Activated B cell treated with CpG ODN at 0.5 μM for 24 hours (primary cell): ENCODE results near the gene IVD. TPM values are rescaled to one million over a fixed set of nuclear protein-coding genes. Genes with fewer than 3 reads are reported as not detected.
A peak's percentile ranks its signal among the peaks of the same experiment; 100 is the strongest.

Experiments used
- ATAC-seq: fragments of 200-7000 bp; cut with Tn5 transposase; one replicate; pipeline ENCODE4 v1.10.0; 2021; ENCODE audit warnings: low read depth, mild to moderate bottlenecking, moderate library complexity
- CTCF ChIA-PET: fragments of 350-600 bp; sonication (Branson Sonifier 250); formaldehyde crosslinking; loops from one replicate; lab custom pipeline; 2021; ENCODE audit warnings: antibody characterized with exemption; lab: Charles Lee
- POLR2A ChIA-PET: fragments of 350-600 bp; sonication (Branson Sonifier 250); formaldehyde crosslinking; loops from one replicate; lab custom pipeline; 2021; ENCODE audit warnings: antibody characterized with exemption; lab: Charles Lee
- DNase-seq: peaks from one replicate; pipeline ENCODE4 v3.0.0; 2022
- H3K27ac Mint-ChIP-seq: one replicate; pipeline ENCODE4 v1.8.0; 2020; ENCODE audit warnings: mixed read lengths
- H3K27me3 Mint-ChIP-seq: one replicate; pipeline ENCODE4 v1.8.0; 2021; ENCODE audit warnings: mixed read lengths
- H3K36me3 Mint-ChIP-seq: one replicate; pipeline ENCODE4 v1.8.0; 2021; ENCODE audit warnings: low read depth, mixed read lengths
- H3K4me1 Mint-ChIP-seq: one replicate; pipeline ENCODE4 v1.8.0; 2021; ENCODE audit warnings: mixed read lengths
- H3K4me3 Mint-ChIP-seq: one replicate; pipeline ENCODE4 v1.8.0; 2020; ENCODE audit warnings: mild to moderate bottlenecking, mixed read lengths
- H3K9me3 Mint-ChIP-seq: one replicate; pipeline ENCODE4 v1.8.0; 2020; ENCODE audit warnings: mixed read lengths
- intact Hi-C: fragments of 100-400 bp; cut with micrococcal nuclease; formaldehyde crosslinking; loops from one replicate; pipeline ENCODE4 v1.15.1; 2024
- total RNA-seq: library from RNA; stranded (reverse); gene quantifications from 2 replicates; pipeline ENCODE4 v1.2.3, GENCODE V29; 2022
- TF ChIP-seq, protein P1 (sequence below): fragments of 200-600 bp; IDR thresholded peaks from one replicate; pipeline ENCODE4 v1.8.0; 2022; ENCODE audit warnings: antibody characterized with exemption, mild to moderate bottlenecking

Gene IVD
- total RNA-seq, 1 donor from 2014 or later = 76.7 TPM

- POLR2A ChIA-PET = interaction anchor here (0.6 to 2.3 kb wide), 6 partner anchors 9 to 253 kb away, joined by 3 to 9 read pairs (median 4); partner anchors contain the start of gene BAHD1
- CTCF ChIA-PET = interaction anchor here (0.9 to 3.2 kb wide), 5 partner anchors 16 to 55 kb away, joined by 3 to 21 read pairs (median 5); partner anchors contain the start of gene IVD
- intact Hi-C loops = loop anchor here (1.0 to 10.0 kb wide), 2 partner anchors 9 to 417 kb away; partner anchors contain the start of gene DISP2
- Mint-ChIP-seq H3K27me3 (no peaks in the 10 kb centered on the region), H3K4me1 (peaks cover 13% of the 10 kb centered on the region), H3K9me3 (no peaks in the 10 kb centered on the region), H3K4me3 (peak overlapping the region; percentile 83), H3K27ac (peak overlapping the region; percentile 82), H3K36me3 (peaks cover 4% of the 10 kb centered on the region)
- ATAC-seq (no peak), DNase-seq (no peak)
- TF ChIP-seq, protein P1, sequence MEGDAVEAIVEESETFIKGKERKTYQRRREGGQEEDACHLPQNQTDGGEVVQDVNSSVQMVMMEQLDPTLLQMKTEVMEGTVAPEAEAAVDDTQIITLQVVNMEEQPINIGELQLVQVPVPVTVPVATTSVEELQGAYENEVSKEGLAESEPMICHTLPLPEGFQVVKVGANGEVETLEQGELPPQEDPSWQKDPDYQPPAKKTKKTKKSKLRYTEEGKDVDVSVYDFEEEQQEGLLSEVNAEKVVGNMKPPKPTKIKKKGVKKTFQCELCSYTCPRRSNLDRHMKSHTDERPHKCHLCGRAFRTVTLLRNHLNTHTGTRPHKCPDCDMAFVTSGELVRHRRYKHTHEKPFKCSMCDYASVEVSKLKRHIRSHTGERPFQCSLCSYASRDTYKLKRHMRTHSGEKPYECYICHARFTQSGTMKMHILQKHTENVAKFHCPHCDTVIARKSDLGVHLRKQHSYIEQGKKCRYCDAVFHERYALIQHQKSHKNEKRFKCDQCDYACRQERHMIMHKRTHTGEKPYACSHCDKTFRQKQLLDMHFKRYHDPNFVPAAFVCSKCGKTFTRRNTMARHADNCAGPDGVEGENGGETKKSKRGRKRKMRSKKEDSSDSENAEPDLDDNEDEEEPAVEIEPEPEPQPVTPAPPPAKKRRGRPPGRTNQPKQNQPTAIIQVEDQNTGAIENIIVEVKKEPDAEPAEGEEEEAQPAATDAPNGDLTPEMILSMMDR = no peak
Observed at GRCh38 chr15:40367371-40367685, 38.3 kb upstream of the IVD start.

DNA sequence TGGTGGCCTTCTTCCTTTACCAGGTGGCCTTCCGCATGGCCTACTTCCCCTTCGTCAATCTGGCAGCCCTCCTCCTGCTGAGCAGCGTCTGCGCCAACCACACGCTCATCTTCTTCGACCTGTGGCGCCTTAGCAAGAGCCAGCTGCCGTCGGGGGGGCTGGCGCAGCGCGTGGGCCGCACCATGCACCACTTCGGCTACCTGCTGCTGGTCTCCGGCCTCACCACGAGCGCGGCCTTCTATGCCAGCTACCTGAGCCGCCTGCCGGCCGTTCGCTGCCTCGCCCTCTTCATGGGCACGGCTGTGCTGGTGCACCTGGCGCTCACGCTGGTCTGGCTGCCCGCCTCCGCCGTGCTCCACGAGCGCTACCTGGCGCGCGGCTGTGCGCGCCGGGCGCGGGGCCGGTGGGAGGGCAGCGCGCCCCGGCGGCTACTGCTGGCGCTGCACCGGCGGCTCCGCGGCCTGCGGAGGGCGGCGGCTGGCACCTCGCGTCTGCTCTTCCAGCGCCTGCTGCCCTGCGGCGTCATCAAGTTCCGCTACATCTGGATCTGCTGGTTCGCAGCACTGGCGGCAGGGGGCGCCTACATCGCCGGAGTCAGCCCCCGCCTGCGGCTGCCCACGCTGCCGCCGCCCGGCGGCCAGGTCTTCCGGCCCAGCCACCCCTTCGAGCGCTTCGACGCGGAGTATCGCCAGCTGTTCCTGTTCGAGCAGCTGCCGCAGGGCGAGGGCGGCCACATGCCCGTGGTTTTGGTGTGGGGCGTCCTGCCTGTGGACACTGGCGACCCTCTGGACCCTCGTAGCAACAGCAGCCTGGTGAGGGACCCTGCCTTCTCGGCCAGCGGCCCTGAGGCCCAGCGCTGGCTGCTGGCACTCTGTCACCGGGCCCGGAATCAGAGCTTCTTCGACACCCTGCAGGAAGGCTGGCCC lies 37.6 kb upstream of the IVD start:
- POLR2A ChIA-PET = interaction anchor here (0.6 to 2.3 kb wide), 6 partner anchors 9 to 254 kb away, joined by 3 to 9 read pairs (median 4); partner anchors contain the start of gene BAHD1
- H3K4me3 Mint-ChIP-seq = peak overlapping the region; percentile 83
- no peaks in the 10 kb centered on the region for H3K27me3 Mint-ChIP-seq
- DNase-seq = peak; percentile 78
- peak overlapping the region; percentile 82 for H3K27ac Mint-ChIP-seq
- intact Hi-C loops = loop anchor here (1.0 to 10.0 kb wide), 7 partner anchors 10 to 417 kb away; partner anchors contain the start of genes DISP2 and KNSTRN
- peaks cover 13% of the 10 kb centered on the region for H3K4me1 Mint-ChIP-seq
- ATAC-seq = peak; percentile 93
- TF ChIP-seq, protein P1 = no peak
- CTCF ChIA-PET = interaction anchor here (0.9 to 3.2 kb wide), 7 partner anchors 15 to 54 kb away, joined by 3 to 21 read pairs (median 4); partner anchors contain the start of genes IVD and KNSTRN
- H3K9me3 Mint-ChIP-seq = no peaks in the 10 kb centered on the region
- H3K36me3 Mint-ChIP-seq = no peaks in the 10 kb centered on the region

GRCh38 chr15:40368719-40369473 lies 36.7 kb upstream of the IVD start:
- TF ChIP-seq, protein P1 = no peak
- CTCF ChIA-PET = interaction anchor here (0.9 to 3.2 kb wide), 4 partner anchors 14 to 53 kb away, joined by 3 to 21 read pairs (median 6); partner anchors contain the start of gene KNSTRN
- Mint-ChIP-seq H3K4me3 (no peak overlapping the region), H3K36me3 (no peaks in the 10 kb centered on the region), H3K27me3 (no peaks in the 10 kb centered on the region), H3K9me3 (no peaks in the 10 kb centered on the region), H3K4me1 (peaks cover 13% of the 10 kb centered on the region), H3K27ac (peak overlapping the region; percentile 3)
- POLR2A ChIA-PET = interaction anchor here (0.6 to 2.3 kb wide), 3 partner anchors 30 to 39 kb away, joined by 4 to 9 read pairs (median 6); partner anchors contain the start of gene IVD
- no peak for ATAC-seq
- DNase-seq = no peak
- intact Hi-C loops = loop anchor here (1.0 to 10.0 kb wide), 6 partner anchors 13 to 416 kb away; partner anchors contain the start of gene KNSTRN

DNA sequence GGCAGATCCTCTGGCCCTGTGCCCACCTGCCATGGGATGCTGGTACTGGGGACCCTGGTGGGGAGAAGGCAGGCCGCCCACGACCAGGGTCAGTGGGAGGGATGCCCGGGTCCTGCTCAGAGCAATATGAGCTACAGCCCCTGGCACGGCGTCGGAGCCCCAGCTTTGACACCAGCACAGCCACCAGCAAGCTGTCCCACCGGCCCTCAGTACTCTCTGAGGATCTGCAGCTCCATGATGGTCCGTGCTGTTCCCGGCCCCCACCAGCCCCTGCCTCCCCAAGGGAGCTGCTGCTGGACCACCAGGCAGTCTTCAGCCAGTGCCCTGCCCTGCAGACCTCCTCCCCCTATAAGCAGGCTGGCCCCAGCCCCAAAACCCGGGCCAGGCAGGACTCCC lies 36.1 kb upstream of the IVD start:
- ChIA-PET CTCF (interaction anchor here (1.2 to 3.2 kb wide), 2 partner anchors 50 to 53 kb away, joined by 3 to 21 read pairs; no protein-coding TSS in a partner anchor), POLR2A (interaction anchor here (0.6 to 1.1 kb wide), 2 partner anchors 30 to 36 kb away, joined by 4 to 6 read pairs; partner anchors contain the start of gene IVD)
- H3K27me3 Mint-ChIP-seq = no peaks in the 10 kb centered on the region
- intact Hi-C loops = loop anchor here (10.0 kb wide), 1 partner anchor 415 kb away; no protein-coding TSS in a partner anchor
- H3K9me3 Mint-ChIP-seq = no peaks in the 10 kb centered on the region
- ATAC-seq (no peak), DNase-seq (no peak)
- H3K27ac Mint-ChIP-seq = no peak overlapping the region
- H3K4me1 Mint-ChIP-seq = peaks cover 13% of the 10 kb centered on the region
- no peak overlapping the region for H3K4me3 Mint-ChIP-seq
- no peaks in the 10 kb centered on the region for H3K36me3 Mint-ChIP-seq
- TF ChIP-seq, protein P1 = no peak
